ENCODE measurements around the gene TRPC6.

Gene TRPC6

DNA sequence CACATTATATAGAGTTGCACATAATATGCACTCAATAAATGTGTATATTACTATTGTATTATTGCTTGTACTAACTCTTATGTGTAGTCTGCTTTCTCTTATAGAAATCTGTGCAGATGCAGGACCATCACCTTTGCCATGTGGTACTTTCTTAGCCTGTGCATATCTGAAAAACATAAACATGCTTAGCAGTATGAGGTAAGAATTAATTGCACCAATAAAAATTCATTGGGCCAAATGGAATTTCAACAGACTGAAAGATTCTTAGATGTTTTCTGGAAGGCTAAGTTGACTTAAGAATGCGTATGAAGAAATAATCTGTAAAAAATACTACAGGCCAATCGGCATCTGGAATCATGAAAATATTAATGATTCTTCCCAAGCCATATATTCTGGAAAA is 55.3 kb downstream of the TRPC6 start:
- H3K4me3 ChIP-seq (ENCODE audit: low read depth, low read length), result no peak overlapping the region
- no peak for DNase-seq (ENCODE audit: low read depth)

DNA sequence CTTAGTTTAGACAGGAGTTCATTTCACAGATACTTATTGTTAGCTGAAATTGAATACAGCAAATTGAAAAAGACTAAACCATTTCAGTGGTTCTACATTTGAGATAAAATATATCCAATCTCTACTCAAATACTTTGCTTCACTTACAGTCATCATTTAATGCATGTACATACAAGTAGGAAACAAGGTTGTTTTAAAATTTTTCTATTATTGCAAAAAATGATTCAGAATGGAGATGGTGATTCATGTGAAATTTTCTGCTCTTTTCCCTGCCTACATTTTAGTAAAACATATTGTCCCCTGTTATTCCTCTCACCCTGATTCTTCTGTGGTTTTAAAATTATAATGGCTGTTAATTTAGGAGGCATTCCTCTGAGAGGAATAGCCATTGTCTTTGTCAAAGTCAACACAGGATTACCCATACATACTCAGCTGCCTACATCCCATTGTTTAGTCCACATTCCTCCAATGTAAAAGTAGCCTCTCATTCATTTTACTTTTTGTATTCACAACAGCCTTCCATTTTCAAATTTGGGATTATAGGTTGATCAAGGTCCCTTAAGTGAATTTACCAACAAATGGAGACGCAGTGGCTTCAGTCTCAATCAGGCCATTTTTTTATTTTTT is 60.1 kb downstream of the TRPC6 start:
- no peak overlapping the region for H3K4me3 ChIP-seq (ENCODE audit: low read depth, low read length)
- DNase-seq (ENCODE audit: low read depth), result no peak

DNA sequence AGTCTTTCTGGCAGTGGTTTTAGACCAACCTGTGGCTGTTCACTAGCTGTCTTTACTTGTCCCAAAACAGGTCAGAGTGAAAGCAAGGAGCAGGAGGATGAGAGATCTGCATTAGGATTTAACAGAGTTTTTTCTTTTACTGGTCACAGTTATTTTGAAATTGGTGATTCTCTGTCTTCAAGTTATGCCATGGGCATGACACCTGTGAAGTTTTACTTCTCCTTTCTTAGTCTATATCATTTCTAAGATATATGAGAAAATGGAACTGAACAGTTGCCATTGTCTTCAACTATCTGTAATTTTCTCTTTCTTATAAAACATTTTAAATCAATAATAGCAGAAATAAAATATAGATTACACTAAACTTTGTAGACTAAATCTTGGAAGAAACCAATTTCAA is 60.6 kb downstream of the TRPC6 start:
- H3K4me3 ChIP-seq (ENCODE audit: low read depth, low read length), result no peak overlapping the region
- DNase-seq (ENCODE audit: low read depth), result no peak

DNA sequence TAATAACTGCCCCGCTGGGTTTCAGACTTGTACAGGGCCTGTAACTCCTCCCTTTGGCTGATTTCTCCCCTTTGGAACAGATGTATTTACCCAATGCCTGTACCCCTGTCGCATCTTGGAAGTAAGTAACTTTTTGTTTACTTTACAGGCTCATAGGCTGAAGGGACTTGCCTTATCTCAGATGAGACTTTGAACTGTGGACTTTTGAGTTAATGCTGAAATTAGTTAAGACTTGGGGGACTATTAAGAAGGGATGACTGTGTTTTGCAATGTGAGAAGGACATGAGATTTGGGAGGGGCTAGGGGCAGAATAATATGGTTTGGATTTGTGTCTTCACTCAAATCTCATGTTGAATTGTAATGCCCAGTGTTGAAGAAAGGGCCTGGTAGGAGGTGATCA is 62.0 kb downstream of the TRPC6 start:
- DNase-seq (ENCODE audit: low read depth), result no peak
- H3K4me3 ChIP-seq (ENCODE audit: low read depth, low read length), result no peak overlapping the region

DNA sequence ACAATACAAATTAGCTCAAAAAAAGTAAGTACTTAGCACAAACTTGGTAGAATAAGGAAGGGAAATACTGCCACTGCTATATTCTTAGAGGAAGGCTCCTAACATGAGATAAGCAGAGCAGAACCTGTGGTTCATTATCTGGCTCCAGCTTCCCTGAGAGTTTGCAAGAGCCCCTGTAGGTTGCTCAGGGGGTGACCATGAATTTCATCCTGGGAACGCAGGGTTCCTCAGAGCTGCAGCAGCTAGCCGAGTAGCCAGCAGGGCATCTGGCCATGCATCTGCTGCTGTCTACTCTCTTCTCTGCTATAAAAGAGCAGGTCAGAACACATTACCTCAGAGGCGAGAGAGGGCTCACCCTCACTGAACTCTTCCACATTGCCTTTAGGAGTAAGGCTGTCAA is 67.3 kb downstream of the TRPC6 start:
- DNase-seq (ENCODE audit: low read depth), result no peak
- H3K4me3 ChIP-seq (ENCODE audit: low read depth, low read length), result no peak overlapping the region

DNA sequence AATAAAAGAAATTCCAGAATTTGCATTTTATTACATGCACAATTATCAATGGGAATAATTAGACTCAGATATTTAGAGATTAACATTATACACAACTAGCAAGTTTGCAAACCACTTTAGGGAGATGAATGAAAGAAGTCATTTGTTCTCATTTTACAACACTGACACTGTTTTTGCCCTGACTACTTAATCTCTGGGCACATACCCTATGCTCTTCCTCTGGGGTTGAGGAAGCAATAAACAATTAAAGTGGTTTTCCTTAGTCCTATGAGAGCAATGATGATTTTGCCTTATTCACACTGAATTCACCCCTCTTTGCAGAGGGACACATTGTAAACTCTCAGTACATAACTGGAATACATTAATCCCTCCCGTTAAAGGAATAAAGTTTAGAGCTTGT is 72.7 kb downstream of the TRPC6 start:
- DNase-seq (ENCODE audit: low read depth), result no peak
- H3K4me3 ChIP-seq (ENCODE audit: low read depth, low read length), result no peak overlapping the region

DNA sequence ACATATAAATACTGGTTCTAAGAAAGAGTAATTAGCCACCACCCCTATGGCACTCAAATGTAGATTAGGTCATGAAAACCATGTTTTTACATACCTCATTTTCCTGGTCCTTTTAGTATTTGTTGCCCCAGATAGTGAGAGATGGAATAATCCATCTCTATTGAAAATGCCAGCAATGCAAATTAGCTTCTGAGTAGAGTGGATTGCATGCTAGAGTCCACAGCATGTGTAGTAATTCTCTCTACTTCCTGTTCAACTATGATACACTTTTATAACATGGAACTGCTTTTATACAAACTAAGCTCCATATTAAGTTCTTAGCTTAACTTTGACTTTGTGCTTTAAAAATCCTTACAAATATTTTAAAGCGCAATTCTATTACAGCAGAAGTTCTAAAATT is 73.2 kb downstream of the TRPC6 start:
- no peak for DNase-seq (ENCODE audit: low read depth)
- H3K4me3 ChIP-seq (ENCODE audit: low read depth, low read length), result no peak overlapping the region

DNA sequence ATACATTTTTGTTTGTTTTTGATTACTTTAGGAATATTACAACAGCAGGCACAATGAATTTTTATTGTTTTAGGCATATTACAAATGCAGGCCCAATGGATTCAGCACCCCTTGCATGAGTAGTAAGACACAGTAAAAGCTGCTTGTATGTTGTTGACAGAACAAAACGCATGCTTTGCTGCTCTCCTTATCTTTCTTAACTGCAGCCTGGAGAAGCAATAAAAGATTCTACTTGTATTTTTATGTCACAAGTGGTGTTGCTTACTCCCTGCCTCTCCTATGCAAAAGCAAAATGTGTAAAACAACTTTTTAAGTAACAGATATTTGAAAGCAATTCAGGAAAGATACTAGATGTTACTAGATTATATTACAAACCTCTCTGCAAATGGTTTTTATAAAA is 73.9 kb downstream of the TRPC6 start:
- no peak for DNase-seq (ENCODE audit: low read depth)
- no peak overlapping the region for H3K4me3 ChIP-seq (ENCODE audit: low read depth, low read length)

DNA sequence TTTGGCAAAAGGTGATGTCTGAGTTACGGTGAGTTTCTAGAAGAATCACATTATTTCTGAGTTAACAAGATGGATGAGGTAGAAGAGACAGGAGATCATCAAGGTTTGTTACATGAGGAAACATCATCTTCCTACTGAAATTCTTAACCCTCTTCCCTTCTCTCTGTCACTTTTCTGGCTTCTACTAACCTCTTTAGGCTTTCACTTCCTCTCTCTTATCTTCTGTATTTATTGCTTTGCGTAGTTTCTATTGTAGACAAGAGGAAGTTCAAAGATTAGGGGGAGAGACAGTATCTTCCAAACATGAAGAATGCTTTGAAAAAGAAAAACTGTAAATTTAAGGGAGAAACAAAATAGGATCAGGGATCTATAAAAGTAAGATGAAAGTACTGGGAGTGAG is 75.4 kb downstream of the TRPC6 start:
- H3K4me3 ChIP-seq (ENCODE audit: low read depth, low read length), result no peak overlapping the region
- DNase-seq (ENCODE audit: low read depth), result no peak

DNA sequence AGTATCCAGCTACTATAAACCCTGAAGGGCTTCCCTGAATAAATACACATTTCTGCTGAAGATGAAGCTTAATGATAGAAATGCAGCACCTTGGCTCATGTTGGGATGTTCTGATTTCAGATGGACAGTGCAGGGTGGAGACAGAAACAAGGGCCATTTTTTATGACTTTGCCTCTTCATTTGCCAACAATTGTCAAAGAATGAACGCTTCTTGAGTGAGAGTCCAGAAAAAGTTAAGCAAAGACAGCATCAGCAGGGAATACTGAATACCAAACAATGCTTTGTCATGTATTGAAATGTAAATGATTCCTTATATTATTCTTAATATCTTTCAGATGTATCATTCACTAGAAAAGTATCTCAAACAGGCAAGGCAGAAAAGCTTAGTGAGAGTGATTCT is 84.9 kb downstream of the TRPC6 start:
- H3K4me3 ChIP-seq (ENCODE audit: low read depth, low read length), result no peak overlapping the region
- no peak for DNase-seq (ENCODE audit: low read depth)

DNA sequence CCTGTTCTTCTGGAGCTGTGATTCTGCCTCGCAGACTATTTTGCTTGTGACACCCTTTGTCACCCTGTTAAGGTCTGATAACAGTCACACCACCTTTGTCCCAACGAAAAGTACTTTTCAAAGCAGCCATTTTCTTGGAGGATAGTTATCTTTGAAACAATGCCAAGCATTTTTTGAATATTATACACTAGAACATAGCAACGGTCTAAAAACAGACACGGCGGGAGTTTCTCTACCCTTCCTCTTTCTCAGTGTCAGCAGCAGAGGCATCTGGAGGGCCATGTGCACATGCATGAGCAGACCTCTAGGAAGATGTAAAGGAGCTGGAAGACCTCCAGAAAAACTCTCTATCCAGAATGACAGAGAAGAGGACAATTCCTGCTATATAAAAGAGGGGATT is 86.5 kb downstream of the TRPC6 start:
- no peak overlapping the region for H3K4me3 ChIP-seq (ENCODE audit: low read depth, low read length)
- no peak for DNase-seq (ENCODE audit: low read depth)

DNA sequence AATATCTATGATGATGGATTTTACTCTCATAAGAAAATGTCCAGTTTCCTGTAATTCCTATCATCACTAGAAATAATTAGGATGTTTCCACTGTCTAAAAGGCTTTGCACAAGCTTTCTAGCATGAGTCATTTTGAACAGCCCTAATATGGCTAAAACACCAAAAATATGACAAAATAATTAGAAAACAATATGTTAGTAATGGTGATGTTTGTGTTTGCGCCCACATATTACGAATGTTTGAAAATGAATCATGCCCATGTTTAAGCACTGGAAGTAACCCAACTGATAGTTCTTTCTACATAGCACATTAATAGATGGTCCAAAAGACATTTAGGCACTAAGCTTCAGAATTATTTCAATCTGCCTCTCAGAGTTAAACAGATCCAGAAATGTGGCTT is 96.0 kb downstream of the TRPC6 start:
- no peak overlapping the region for H3K4me3 ChIP-seq (ENCODE audit: low read depth, low read length)
- no peak for DNase-seq (ENCODE audit: low read depth)

DNA sequence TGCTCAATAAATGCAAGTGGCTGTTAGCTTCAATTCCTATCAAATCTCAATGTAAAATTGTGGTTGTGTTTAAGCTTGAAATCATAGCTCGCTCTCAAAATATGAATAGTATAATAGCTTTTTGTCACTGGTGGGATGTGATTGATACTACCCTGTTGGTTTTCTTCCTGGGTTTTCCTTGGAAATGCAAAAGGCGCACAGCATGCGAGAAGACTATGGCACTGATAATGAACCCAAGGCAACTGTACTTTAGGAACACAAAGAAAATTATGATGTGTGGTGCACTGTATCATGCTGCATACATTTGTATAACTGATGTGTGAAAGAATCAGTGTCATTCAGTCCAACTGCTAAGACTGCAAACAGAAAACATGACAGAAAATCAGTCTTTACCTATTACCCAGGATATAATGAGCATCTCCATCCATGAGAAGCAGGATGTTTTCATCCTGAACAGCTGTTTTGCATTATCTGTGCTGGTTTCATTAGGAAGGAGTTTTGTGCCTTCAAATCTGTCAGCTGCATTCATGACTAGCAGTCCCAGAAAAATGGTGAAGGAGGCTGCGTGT is 101.2 kb downstream of the TRPC6 start:
- DNase-seq (ENCODE audit: low read depth), result no peak
- H3K4me3 ChIP-seq (ENCODE audit: low read depth, low read length), result no peak overlapping the region

DNA sequence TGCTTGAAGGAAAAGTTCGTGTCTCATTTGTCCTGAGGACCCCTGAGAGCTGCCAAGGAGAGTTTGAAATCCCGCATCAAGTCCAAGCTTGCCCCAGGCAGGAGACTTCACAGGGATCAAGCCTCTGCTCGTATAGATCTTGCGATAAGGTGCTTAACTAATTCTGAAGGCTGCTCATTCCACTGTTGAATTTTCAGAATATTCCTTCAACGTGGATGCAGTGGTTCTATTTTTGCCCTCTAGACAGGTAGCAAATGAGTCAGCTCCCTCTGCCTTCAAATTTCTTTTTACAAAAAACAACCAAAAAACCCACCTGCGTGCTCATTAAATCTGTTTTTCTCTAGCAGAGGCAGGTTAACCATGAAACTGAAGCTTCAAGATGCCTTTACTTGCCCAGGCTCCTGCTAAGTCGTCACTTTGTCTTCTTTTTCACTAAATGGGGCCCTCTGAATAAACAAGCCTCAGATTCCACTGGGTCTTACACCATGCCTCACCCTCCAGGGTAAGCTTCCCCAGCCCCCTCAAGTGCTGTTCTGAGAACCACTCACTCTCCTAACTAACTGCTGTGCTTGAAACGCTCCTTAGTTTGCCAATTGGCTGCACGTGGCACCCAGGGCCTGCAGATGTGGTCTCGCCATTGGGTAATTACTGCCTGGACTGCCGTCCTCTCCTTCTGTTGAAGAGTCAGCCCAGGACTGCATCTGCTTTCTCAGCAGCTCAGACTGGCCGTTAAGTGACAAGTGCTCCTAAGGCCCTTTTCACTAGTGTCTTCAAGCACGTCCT is 105.0 kb downstream of the TRPC6 start:
- H3K4me3 ChIP-seq (ENCODE audit: low read depth, low read length), result no peak overlapping the region
- DNase-seq (ENCODE audit: low read depth), result no peak

DNA sequence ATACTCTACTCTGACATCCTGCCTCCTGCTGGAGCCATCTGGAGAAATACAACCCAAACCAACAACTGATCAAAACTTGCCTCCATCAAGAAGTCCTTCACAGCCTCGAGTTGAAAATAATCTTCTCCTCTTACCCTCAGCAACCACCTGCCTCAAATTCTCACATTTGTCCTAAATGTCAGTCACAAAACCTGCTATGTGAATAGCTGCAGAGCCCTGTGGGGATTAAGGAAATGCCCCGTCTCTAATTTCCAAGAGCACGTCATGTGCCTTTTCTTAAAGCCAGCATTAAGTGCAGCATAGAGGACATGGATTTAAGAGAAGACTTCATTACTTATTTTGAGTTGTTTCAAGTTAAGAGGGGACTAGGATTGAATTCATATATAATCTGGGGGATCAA is 105.9 kb downstream of the TRPC6 start:
- no peak overlapping the region for H3K4me3 ChIP-seq (ENCODE audit: low read depth, low read length)
- DNase-seq (ENCODE audit: low read depth), result no peak

DNA sequence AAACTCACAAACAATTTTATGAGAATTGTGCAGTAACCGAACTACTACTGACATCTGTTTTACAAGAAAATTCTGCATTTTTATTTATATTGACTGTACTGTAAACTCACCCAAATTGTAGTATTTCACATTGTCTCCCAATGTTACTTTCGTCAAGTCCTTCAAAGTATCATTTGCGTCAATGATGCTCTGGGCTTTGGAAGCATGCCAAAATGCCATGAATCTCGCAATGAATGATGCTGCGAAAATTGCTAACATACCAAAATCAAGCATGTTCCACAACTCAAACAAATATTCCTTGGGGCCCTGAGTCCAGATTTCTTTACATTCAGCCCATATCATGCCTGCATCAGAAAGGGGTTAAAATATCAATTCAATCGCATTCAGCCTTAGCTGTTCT is 107.6 kb downstream of the TRPC6 start:
- no peak for DNase-seq (ENCODE audit: low read depth)
- no peak overlapping the region for H3K4me3 ChIP-seq (ENCODE audit: low read depth, low read length)

DNA sequence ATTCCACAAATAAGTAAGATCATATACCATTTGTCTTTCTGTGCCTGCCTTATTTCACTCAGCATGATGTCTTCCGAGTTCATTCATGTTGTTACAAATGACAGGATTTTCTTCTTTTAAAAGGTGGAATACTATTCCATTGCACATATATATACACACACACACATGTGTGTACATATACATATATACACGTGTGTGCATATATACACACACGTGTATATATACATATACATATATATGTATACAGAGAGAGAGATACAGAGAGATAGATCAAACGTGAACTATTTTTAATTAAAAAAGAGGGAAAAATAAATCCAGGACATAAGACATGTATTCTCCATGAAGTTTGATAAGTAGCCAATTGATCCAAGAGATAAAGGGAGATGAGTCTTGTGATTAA is 108.1 kb downstream of the TRPC6 start:
- no peak for DNase-seq (ENCODE audit: low read depth)
- no peak overlapping the region for H3K4me3 ChIP-seq (ENCODE audit: low read depth, low read length)

DNA sequence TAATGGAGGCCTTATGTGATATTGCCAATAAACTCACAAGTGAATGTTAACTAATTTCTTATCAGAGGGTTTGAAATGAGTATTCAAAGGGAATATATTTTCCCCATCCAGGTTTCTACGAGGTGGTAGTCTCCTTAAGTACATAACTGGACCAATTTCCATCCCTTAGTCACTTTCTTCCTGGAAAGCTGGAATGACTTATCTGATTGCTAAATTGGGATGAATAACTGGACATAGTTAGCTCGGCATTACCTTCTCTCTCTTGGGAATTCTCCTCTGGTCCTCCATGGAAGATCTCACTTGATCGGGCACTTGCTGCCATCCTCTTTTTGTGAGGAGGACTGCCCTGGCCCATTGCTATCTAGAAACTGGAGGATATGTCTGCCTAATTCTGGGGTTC is 109.1 kb downstream of the TRPC6 start:
- H3K4me3 ChIP-seq (ENCODE audit: low read depth, low read length), result no peak overlapping the region
- DNase-seq (ENCODE audit: low read depth), result no peak

DNA sequence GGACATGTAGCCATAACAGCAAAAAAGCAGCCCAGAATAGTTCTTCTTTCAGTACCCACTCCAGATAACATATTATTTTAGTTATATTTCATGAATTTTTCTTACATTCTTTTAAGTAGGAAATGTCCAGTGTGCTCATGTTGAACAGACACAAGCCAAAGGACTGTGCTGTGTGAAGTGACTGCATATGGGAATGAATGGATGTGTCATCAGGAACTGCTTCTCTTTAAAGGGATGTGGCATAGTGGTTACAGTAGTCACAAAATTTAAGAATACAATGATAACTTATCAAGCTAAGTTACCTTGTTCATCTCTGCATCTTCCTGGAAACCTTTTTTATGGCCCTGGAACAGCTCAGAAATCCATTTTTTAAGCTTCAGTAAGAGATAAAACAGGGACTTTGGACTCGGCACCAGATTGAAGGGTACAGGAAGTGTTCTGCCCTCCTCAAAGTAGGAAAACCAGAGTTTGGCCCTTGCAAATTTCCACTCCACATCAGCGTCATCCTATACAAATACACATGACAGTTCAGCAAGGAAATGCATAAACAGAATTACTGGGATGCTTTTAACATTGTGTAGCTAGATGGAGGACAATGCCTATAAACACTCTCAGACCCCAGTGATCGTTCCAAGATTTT is 112.8 kb downstream of the TRPC6 start:
- DNase-seq (ENCODE audit: low read depth), result no peak
- no peak overlapping the region for H3K4me3 ChIP-seq (ENCODE audit: low read depth, low read length)

DNA sequence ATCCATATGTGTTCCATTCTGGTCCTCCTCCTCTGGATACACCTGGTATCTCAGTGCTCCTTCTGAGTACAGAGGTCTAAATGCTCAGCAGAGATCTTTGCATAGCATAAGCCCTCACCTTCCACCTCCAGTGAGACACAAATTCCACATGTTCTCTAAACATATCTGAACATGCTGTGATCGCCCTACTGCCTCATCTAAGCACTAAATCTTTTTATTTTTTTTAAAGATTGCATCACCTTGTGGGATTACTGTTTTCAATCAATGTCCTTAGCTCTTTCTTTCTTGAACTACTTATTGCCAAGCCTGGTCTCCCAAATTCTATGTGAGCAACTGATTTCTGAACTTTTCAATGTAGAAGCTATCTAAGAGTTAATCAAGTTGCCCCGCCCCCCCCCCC is 113.4 kb downstream of the TRPC6 start:
- DNase-seq (ENCODE audit: low read depth), result no peak
- H3K4me3 ChIP-seq (ENCODE audit: low read depth, low read length), result no peak overlapping the region

DNA sequence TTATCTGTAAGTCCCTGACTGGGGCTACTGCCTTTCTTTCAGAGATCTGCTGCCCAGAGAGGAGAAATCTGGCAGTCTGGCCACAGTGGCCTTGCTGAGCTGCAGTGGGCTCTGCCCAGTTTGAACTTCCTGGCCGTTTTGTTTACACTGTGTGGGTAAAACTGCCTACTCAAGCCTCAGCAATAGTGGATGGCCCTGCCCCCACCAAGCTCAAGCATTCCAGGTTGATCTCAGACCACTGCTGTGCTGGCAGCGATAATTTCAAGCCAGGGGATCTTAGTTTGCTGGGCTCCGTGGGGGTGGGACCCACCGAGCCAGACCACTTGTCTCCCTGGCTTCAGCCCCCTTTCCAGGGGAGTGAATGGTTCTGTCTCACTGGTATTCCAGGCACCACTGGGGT is 117.5 kb downstream of the TRPC6 start:
- no peak for DNase-seq (ENCODE audit: low read depth)

More for the DNA sequence above, 117.5 kb downstream of the TRPC6 start:
- H3K4me3 ChIP-seq (ENCODE audit: low read depth, low read length), result no peak overlapping the region
